22Rv1 (cell line): ENCODE measurements around the gene ZNF549.
A peak's percentile ranks its signal among the peaks of the same experiment; 100 is the strongest.

ENCODE experiments used
- H3K27ac ChIP-seq: fragments of 450-650 bp; 2 replicates; pipeline ENCODE4 v1.5.1; 2017
- ZFX ChIP-seq: fragments of 450-650 bp; IDR thresholded peaks from 2 replicates; pipeline ENCODE4 v1.6.1; 2017; ENCODE audit warnings: antibody characterized with exemption, borderline replicate concordance
- TF ChIP-seq, protein P1 (sequence below): fragments of 450-650 bp; IDR thresholded peaks from 2 replicates; pipeline ENCODE4 v1.5.1; 2017; ENCODE audit warnings: mild to moderate bottlenecking

The ZNF549 gene

DNA sequence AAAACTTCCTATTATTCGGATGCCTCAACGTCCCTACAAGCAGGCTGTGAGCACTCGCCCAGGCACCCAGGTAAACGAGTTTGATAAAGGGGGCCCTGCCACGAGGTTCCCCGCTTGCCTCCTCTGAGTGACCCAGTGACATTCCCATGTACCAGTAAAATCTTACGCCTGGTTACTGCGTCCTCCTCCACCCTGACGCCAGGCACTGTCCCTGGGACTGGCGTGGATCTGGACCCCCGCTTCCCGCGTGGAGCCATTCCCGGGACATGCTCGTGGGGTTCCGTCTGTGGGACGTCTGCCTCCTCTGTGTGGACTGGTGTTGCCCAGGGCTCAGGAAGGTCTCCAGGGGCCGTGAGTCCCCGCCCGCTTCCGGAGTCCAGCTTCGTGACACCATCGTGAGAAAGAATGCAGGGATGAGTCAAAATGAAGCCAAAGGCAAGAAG, 32.9 kb downstream of the ZNF549 start:
- TF ChIP-seq, protein P1, sequence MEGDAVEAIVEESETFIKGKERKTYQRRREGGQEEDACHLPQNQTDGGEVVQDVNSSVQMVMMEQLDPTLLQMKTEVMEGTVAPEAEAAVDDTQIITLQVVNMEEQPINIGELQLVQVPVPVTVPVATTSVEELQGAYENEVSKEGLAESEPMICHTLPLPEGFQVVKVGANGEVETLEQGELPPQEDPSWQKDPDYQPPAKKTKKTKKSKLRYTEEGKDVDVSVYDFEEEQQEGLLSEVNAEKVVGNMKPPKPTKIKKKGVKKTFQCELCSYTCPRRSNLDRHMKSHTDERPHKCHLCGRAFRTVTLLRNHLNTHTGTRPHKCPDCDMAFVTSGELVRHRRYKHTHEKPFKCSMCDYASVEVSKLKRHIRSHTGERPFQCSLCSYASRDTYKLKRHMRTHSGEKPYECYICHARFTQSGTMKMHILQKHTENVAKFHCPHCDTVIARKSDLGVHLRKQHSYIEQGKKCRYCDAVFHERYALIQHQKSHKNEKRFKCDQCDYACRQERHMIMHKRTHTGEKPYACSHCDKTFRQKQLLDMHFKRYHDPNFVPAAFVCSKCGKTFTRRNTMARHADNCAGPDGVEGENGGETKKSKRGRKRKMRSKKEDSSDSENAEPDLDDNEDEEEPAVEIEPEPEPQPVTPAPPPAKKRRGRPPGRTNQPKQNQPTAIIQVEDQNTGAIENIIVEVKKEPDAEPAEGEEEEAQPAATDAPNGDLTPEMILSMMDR, result no peak
- TF ChIP-seq ZFX, result no peak
- 0 out of 2 replicates have a peak overlapping the region, but pooled peaks have one; percentile 48 for H3K27ac ChIP-seq

DNA sequence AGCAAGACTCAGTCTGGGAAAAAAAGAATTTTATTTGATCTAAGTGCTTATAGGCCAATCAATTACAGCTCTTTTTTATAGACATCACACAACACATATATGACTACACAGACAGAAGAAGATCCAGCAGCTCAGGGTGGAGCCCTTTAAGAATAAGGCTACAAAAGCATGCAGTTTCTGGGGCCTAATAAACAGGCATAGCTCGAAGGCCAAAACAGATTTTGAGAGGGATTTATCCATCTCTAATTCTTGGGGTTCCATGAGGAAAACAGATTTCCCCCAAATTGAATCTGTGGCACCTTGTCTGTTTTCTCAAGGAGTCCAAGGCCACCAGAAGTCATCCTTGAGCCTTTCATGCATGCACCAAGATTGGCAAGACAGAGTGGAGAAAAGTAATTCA, 36.4 kb downstream of the ZNF549 start:
- no peak overlapping the region for H3K27ac ChIP-seq
- TF ChIP-seq, protein P1, result no peak
- TF ChIP-seq ZFX, result no peak

DNA sequence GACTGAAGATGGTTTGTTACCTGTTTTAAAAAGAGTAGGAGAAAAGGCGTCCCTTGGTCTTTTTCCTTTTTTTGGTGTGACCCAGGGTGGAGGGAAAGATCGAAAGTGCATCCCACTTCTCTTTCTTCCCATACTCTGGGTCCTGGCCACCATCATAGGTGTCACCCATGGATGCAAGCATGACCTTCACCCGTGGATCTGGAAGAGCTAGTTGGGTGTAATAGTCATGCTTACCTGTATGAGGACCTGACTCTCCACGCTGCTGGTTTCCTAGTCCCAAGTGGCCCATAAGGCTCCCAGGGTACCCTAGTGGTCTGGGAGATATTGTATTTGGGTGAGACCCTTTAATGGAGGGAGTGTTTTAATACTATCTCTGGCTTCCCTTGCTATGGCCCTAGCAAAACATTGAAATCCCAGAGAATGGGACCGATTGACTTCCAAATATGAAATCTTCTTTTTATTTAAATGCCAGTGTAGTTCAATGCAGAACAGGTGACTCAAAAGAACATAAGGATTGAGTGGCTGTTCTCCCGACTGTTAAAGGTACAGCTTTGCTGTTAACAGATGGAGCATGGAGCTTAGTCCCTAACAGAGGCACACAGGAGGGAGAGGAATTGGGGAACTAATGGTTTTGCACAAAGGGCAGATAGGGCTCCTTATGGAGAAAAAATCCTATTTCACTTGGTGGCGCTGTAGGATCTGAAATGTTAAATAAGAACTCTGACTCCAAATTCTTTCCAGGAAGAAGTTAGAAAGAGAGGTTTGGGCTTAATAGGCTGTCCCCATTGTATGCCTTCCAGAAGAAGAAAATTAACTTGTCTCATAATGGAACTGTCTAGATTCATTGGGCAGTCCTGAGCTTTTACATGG, 39.5 kb downstream of the ZNF549 start:
- H3K27ac ChIP-seq, result no peak overlapping the region
- TF ChIP-seq, protein P1, result no peak

DNA sequence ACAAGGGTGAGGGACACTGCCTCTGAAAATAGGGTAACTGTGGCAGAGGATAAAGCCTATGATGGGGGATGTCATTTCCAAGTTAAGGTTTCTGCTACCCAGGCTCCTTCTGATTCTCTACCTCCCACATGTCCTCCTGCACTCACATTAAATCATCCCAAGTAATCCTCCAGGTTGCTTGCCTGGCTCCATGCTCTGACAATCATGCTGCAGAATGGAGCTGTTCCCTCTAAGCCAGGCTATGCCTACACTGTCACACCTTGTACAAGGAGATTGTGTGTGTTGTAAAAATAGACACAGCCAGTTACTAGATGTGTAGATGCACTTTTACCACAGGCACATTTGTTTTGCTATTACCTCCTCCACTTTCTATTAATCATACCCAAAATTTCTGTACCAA, 43.6 kb downstream of the ZNF549 start:
- TF ChIP-seq, protein P1, result no peak
- TF ChIP-seq ZFX, result no peak
- no peak overlapping the region for H3K27ac ChIP-seq

DNA sequence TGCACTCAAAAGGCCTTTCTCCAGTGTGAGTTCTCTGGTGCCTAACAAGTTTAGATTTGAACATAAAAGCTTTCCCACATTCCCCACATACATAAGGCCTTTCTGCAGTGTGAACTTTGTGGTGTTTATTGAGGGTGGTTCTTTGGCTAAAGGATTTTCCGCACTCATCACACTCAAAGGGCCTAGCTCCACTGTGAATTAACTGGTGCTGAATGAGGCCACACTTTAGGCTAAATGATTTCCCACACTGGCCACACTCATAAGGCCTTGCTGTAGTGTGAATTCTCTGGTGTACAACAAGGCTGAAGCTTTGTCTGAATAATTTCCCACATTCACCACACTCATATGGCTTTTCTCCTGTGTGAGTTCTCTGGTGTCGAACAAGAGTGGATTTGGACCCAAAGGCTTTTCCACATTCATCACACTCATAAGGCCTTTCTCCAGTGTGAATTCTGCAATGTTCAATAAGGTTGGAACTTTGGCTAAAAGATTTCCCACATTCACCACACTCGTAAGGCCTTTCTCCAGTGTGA, 45.3 kb downstream of the ZNF549 start:
- TF ChIP-seq, protein P1, result no peak
- no peak for TF ChIP-seq ZFX

DNA sequence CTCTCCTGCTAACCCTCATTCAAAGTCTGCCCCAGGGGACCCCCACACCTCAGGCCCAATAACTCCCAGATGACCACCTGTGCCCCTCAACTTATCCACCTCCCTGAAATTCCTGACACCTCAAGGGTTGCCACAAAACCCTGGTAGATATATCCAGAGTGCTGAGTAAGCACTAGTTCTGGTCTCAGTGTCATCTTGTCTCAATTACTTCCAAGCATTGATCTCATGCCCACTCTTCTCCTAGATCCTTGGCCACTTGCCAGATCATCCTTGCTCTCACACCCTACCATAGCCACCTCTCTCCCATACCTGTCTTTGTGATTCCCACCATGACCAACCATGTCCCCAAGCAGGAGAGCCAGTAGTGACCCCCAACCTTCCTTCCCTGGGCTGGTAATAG, 49.5 kb downstream of the ZNF549 start:
- H3K27ac ChIP-seq, result no peak overlapping the region
- no peak for TF ChIP-seq ZFX
- TF ChIP-seq, protein P1, result no peak

More for the DNA sequence above, 45.3 kb downstream of the ZNF549 start:
- no peak overlapping the region for H3K27ac ChIP-seq

DNA sequence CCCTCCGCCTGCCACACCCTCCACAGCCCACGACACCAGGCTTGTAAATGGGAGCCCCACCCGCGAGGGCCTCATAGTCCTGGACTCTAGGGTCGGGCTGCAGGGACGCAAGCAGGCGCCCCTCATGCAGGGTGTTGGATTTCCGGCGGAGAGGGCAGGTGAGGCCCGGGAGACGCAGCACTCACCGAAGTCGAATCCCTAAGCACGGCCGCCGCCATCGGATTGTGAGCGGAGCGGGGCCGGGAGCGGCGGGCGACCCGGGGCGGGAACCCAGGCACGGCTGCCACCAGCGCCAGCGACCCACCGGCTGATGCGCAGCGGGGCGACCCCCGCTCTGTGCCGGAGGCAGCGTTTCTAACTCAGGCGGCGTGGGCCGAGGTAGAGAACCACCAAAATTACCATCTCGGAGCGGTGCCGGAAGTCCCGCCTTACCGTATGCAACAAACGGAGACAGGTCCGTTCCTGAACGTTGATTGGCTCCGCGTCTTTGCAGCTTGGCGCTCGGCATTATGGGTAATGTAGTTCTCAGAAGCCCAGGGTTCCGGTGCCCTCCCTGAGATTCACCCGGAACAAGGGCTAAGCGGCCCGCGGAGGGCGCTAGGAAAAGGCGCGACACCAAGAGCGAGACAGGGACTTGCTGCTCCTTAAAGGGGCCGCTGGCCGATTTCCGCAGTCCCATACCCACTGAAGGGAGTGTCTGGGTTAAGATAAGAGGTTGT, 51.5 kb downstream of the ZNF549 start, which contains the start of gene ZNF416:
ZNF416 (minus strand) TSS at position 425 of the 719 bp plus-strand sequence; CDS start at position 218, 207 bp downstream.
- TF ChIP-seq, protein P1, result peak; percentile 27; the same call in 1 of the 2 replicates
- no peak for TF ChIP-seq ZFX
- H3K27ac ChIP-seq, result peak within 1 kb of the TSS; percentile 52
